ENCODE data around the gene STAB1.
A peak's percentile ranks its signal among the peaks of the same experiment; 100 is the strongest.
"Not testable (repeated sequence)": the region's sequence is repeated elsewhere in the genome, so short reads cannot be mapped to it uniquely, and the experiment has no call there.

Gene STAB1

GRCh38 chr3:52521488-52521824 is 26.3 kb downstream of the STAB1 start:
- H3K4me1 Mint-ChIP-seq = no peaks in the 10 kb centered on the region
- H3K36me3 Mint-ChIP-seq = peaks cover 7% of the 10 kb centered on the region
- ATAC-seq = no peak

GRCh38 chr3:52521881-52522650 is 26.9 kb downstream of the STAB1 start:
- no peak for DNase-seq (ENCODE audit: low spot score in 2 of 2)
- no peaks in the 10 kb centered on the region for H3K4me1 Mint-ChIP-seq
- ATAC-seq = no peak
- H3K27ac Mint-ChIP-seq = no peak overlapping the region
- peaks cover 10% of the 10 kb centered on the region for H3K36me3 Mint-ChIP-seq
- H3K9me3 Mint-ChIP-seq = no peaks in the 10 kb centered on the region
- H3K4me3 Mint-ChIP-seq = no peak overlapping the region

More at GRCh38 chr3:52521488-52521824, 26.3 kb downstream of the STAB1 start:
- no peak overlapping the region for H3K27ac Mint-ChIP-seq
- no peak overlapping the region for H3K4me3 Mint-ChIP-seq
- DNase-seq (ENCODE audit: low spot score in 2 of 2) = no peak
- no peaks in the 10 kb centered on the region for H3K9me3 Mint-ChIP-seq

GRCh38 chr3:52522651-52523251 is 27.6 kb downstream of the STAB1 start:
- H3K9me3 Mint-ChIP-seq = no peaks in the 10 kb centered on the region
- DNase-seq (ENCODE audit: low spot score in 2 of 2) (no peak), ATAC-seq (no peak)
- peaks cover 14% of the 10 kb centered on the region for H3K36me3 Mint-ChIP-seq
- no peak overlapping the region for H3K27ac Mint-ChIP-seq
- H3K4me3 Mint-ChIP-seq = no peak overlapping the region
- no peaks in the 10 kb centered on the region for H3K4me1 Mint-ChIP-seq

- Mint-ChIP-seq H3K4me1 (no peaks in the 10 kb centered on the region), H3K27ac (peak overlapping the region; percentile 81), H3K4me3 (no peak overlapping the region), H3K36me3 (peaks cover 22% of the 10 kb centered on the region), H3K9me3 (no peaks in the 10 kb centered on the region)
- no peak for ATAC-seq
- DNase-seq (ENCODE audit: low spot score in 2 of 2) = no peak
Observed at GRCh38 chr3:52523386-52524257, 28.5 kb downstream of the STAB1 start.

- no peaks in the 10 kb centered on the region for H3K9me3 Mint-ChIP-seq
- no peak for DNase-seq (ENCODE audit: low spot score in 2 of 2)
- ATAC-seq = no peak
- H3K27ac Mint-ChIP-seq = peak overlapping the region; percentile 81
- no peak overlapping the region for H3K4me3 Mint-ChIP-seq
- no peaks in the 10 kb centered on the region for H3K4me1 Mint-ChIP-seq
- H3K36me3 Mint-ChIP-seq = peaks cover 29% of the 10 kb centered on the region
Observed at GRCh38 chr3:52524258-52524751, 29.2 kb downstream of the STAB1 start.

- DNase-seq (ENCODE audit: low spot score in 2 of 2) (no peak), ATAC-seq (no peak)
- Mint-ChIP-seq H3K36me3 (peaks cover 29% of the 10 kb centered on the region), H3K4me3 (no peak overlapping the region), H3K4me1 (no peaks in the 10 kb centered on the region), H3K9me3 (no peaks in the 10 kb centered on the region), H3K27ac (peak overlapping the region; percentile 81)
Observed at GRCh38 chr3:52524752-52525679, 29.9 kb downstream of the STAB1 start.

- ATAC-seq (no peak), DNase-seq (ENCODE audit: low spot score in 2 of 2) (no peak)
- Mint-ChIP-seq H3K4me3 (no peak overlapping the region), H3K27ac (peak overlapping the region; percentile 56), H3K4me1 (no peaks in the 10 kb centered on the region), H3K9me3 (no peaks in the 10 kb centered on the region), H3K36me3 (peaks cover 29% of the 10 kb centered on the region)
Observed at GRCh38 chr3:52525680-52526561, 30.8 kb downstream of the STAB1 start.

- Mint-ChIP-seq H3K36me3 (peaks cover 29% of the 10 kb centered on the region), H3K27ac (peak overlapping the region; percentile 56)
- not testable (repeated sequence) for H3K4me1 Mint-ChIP-seq; DNase-seq (ENCODE audit: low spot score in 2 of 2); H3K4me3 Mint-ChIP-seq; H3K9me3 Mint-ChIP-seq; ATAC-seq
Observed at GRCh38 chr3:52526671-52527038, 31.5 kb downstream of the STAB1 start.

- Mint-ChIP-seq H3K36me3 (peaks cover 31% of the 10 kb centered on the region), H3K4me1 (peaks cover 1% of the 10 kb centered on the region), H3K9me3 (no peaks in the 10 kb centered on the region), H3K4me3 (no peak overlapping the region), H3K27ac (no peak overlapping the region)
- DNase-seq (ENCODE audit: low spot score in 2 of 2) (no peak), ATAC-seq (no peak)
Observed at GRCh38 chr3:52527039-52527731, 32.0 kb downstream of the STAB1 start.

GRCh38 chr3:52527732-52528585 is 32.8 kb downstream of the STAB1 start:
- no peak overlapping the region for H3K4me3 Mint-ChIP-seq
- H3K36me3 Mint-ChIP-seq = peaks cover 37% of the 10 kb centered on the region
- H3K9me3 Mint-ChIP-seq = no peaks in the 10 kb centered on the region
- no peak overlapping the region for H3K27ac Mint-ChIP-seq
- DNase-seq (ENCODE audit: low spot score in 2 of 2) (no peak), ATAC-seq (no peak)
- H3K4me1 Mint-ChIP-seq = peaks cover 8% of the 10 kb centered on the region

GRCh38 chr3:52528586-52529375 is 33.6 kb downstream of the STAB1 start:
- peaks cover 37% of the 10 kb centered on the region for H3K36me3 Mint-ChIP-seq
- no peaks in the 10 kb centered on the region for H3K9me3 Mint-ChIP-seq
- DNase-seq (ENCODE audit: low spot score in 2 of 2) = no peak
- no peak for ATAC-seq
- no peak overlapping the region for H3K27ac Mint-ChIP-seq
- H3K4me3 Mint-ChIP-seq = no peak overlapping the region
- peaks cover 8% of the 10 kb centered on the region for H3K4me1 Mint-ChIP-seq
